Epithelial cell of esophagus (primary cell): Measurements from ENCODE around the gene SYNE3.
A peak's percentile ranks its signal among the peaks of the same experiment; 100 is the strongest.

Experiments used
- DNase-seq: peaks from one replicate; pipeline ENCODE4 v3.0.0; 2010; ENCODE audit warnings: low read depth
- H3K4me3 ChIP-seq: 2 replicates; pipeline ENCODE4 v1.5.1; 2011; ENCODE audit warnings: mild to moderate bottlenecking, low read length, control low read depth
- CTCF ChIP-seq: IDR thresholded peaks from 2 replicates; pipeline ENCODE4 v1.5.1; 2011; ENCODE audit warnings: low read depth, mild to moderate bottlenecking, low read length, control low read depth, inconsistent platforms; ENCODE audit not compliant: insufficient read depth; ENCODE audit errors: missing control alignments

The SYNE3 gene

GRCh38 chr14:95541346-95541745 is 24.9 kb upstream of the SYNE3 start:
- no peak for DNase-seq
- H3K4me3 ChIP-seq, result no peak overlapping the region
- no peak for TF ChIP-seq CTCF

GRCh38 chr14:95540236-95540855 is 23.9 kb upstream of the SYNE3 start:
- no peak for TF ChIP-seq CTCF
- no peak overlapping the region for H3K4me3 ChIP-seq
- DNase-seq, result no peak

- no peak for DNase-seq
- no peak overlapping the region for H3K4me3 ChIP-seq
- TF ChIP-seq CTCF, result no peak
Measured at GRCh38 chr14:95538801-95539509, 22.5 kb upstream of the SYNE3 start.

GRCh38 chr14:95537298-95538089 is 21.0 kb upstream of the SYNE3 start:
- TF ChIP-seq CTCF, result no peak
- no peak overlapping the region for H3K4me3 ChIP-seq
- no peak for DNase-seq

- peak overlapping the region; percentile 86 for H3K4me3 ChIP-seq
- DNase-seq, result no peak
- TF ChIP-seq CTCF, result no peak
Measured at GRCh38 chr14:95536671-95537070, 20.2 kb upstream of the SYNE3 start.

- peak overlapping the region; percentile 86 for H3K4me3 ChIP-seq
- TF ChIP-seq CTCF, result no peak
- no peak for DNase-seq
Measured at GRCh38 chr14:95536036-95536593, 19.7 kb upstream of the SYNE3 start.
